Psoas muscle (tissue), 8 donors: ENCODE measurements around the gene ABCA7. TPM values are rescaled to one million over a fixed set of nuclear protein-coding genes. Genes with fewer than 3 reads are reported as not detected.

Source experiments
- ATAC-seq, 4 donors: fragments of 200-7000 bp; cut with Tn5 transposase; one replicate each; pipeline ENCODE4 v1.9.1; 2020; ENCODE audit warnings: moderate library complexity in 3 of 4, mild to moderate bottlenecking in 2 of 4
- DNase-seq, 2 donors: peaks; one replicate each; pipeline ENCODE4 v3.0.0-alpha.2; 2020
- H3K27ac ChIP-seq: fragments of 200-600 bp; one replicate; pipeline ENCODE4 v1.8.0; 2022
- H3K27me3 ChIP-seq, 3 donors: fragments of 200-600 bp in 1 of 3; one replicate each; pipeline versions ENCODE4 v1.6.1 to v1.8.0; 2013 to 2022; ENCODE audit warnings: low read length in 2 of 3, mild to moderate bottlenecking in 2 of 3, moderate library complexity in 1 of 3; ENCODE audit not compliant: insufficient read depth in 3 of 3
- H3K36me3 ChIP-seq, 2 donors: fragments of 200-600 bp in 1 of 2; one replicate each; pipeline versions ENCODE4 v1.6.1 to v1.8.0; 2013 to 2022; ENCODE audit warnings: low read depth in 1 of 2, mild to moderate bottlenecking in 1 of 2, moderate library complexity in 1 of 2; ENCODE audit not compliant: insufficient read depth in 1 of 2
- H3K4me1 ChIP-seq: fragments of 200-600 bp; one replicate; pipeline ENCODE4 v1.8.0; 2022
- H3K4me3 ChIP-seq: fragments of 200-600 bp; one replicate; pipeline ENCODE4 v1.8.0; 2022; ENCODE audit warnings: mild to moderate bottlenecking
- H3K9me3 ChIP-seq: fragments of 200-600 bp; one replicate; pipeline ENCODE4 v1.8.0; 2022
- CTCF ChIP-seq: fragments of 200-600 bp; IDR thresholded peaks from one replicate; pipeline ENCODE4 v1.8.0; 2022; ENCODE audit warnings: antibody characterized with exemption
- WGBS, 3 donors: extraction: QIAGEN DNeasy Blood & Tissue Kit; methylation state at CpG; one replicate each; pipeline versions ENCODE4 v1.1.6 to v1.1.7; 2013; 5-methylcytosine and 5-hydroxymethylcytosine counted together
- intact Hi-C, 2 donors: fragments of 100-400 bp; cut with DNase I; formaldehyde crosslinking; loops; one replicate each; pipeline versions ENCODE4 v1.11.0 to v1.14.2; 2022
- polyA plus RNA-seq, 3 donors: library from polyadenylated mRNA; stranded (reverse); fragments of 200-250 nt; gene quantifications; one replicate each; pipeline ENCODE4 v1.2.3, GENCODE V29; 2013
- total RNA-seq, 4 donors: library from RNA; stranded (reverse); fragmentation: NEBNext Ultra II Directional in 2 of 4; extraction: Animal tissue kit (Norgen Biotek cat#: 25700) in 2 of 4; gene quantifications; one replicate each; pipeline versions ENCODE4 v1.2.1 to v1.2.4, GENCODE V29; 2021 to 2023
- donor health status: healthy with polysubstance abuse.
- donor health status: DM: no; HTN: no; CAD: no; lungs with moderate emphysema.
- donor health status: Bipolar disorder and iron deficiency.
- donor health status: healthy.
- donor health status: DM: yes; HTN: yes; CAD: no.
- donor health status: DM: no; HTN: no; CAD: no.
- donor health status: DM: no; HTN: no; CAD: no.
- donor health status: DM: yes; HTN: yes; CAD: no.

ABCA7 gene
- total and polyA plus RNA-seq, 7 donors, result 2.6 to 19.5 (median 10.1) TPM

GRCh38 chr19:1055886-1056620, 16.1 kb downstream of the ABCA7 start:
- TF ChIP-seq CTCF, result no peak
- peak in 1 of 2 donors; percentile 48 for DNase-seq
- peak in 1 of 4 donors; percentile 22 for ATAC-seq
- 96 to 98% (median 97%) methylated on average over 18 to 20 of the region's 20 CpGs for WGBS, 3 donors
- Histone ChIP-seq H3K9me3 (peaks cover 33% of the 10 kb centered on the region), H3K27ac (no peak overlapping the region), H3K27me3 (no peaks in the 10 kb centered on the region), H3K4me3 (no peak overlapping the region), H3K4me1 (no peaks in the 10 kb centered on the region), H3K36me3 (peaks cover 0 to 53% of the 10 kb centered on the region in 2 donors)
- intact Hi-C loops, result no loop called here

GRCh38 chr19:1057176-1057855, 17.4 kb downstream of the ABCA7 start:
- H3K27ac ChIP-seq, result no peak overlapping the region
- peaks cover 0 to 53% of the 10 kb centered on the region in 2 donors for H3K36me3 ChIP-seq
- no peak for DNase-seq
- no peak overlapping the region for H3K4me3 ChIP-seq
- no peak for TF ChIP-seq CTCF
- no peaks in the 10 kb centered on the region for H3K4me1 ChIP-seq
- H3K27me3 ChIP-seq, result no peaks in the 10 kb centered on the region
- no peak for ATAC-seq
- intact Hi-C loops, result no loop called here
- 47 to 51% (median 49%) methylated on average over 3 of the region's 3 CpGs for WGBS, 3 donors
- peaks cover 33% of the 10 kb centered on the region for H3K9me3 ChIP-seq

- TF ChIP-seq CTCF, result no peak
- WGBS, 3 donors, result 93 to 99% (median 98%) methylated on average over 5 of the region's 5 CpGs
- no peaks in the 10 kb centered on the region for H3K27me3 ChIP-seq
- no peak overlapping the region for H3K4me3 ChIP-seq
- H3K4me1 ChIP-seq, result no peaks in the 10 kb centered on the region
- H3K36me3 ChIP-seq, result peaks cover 0 to 53% of the 10 kb centered on the region in 2 donors
- H3K27ac ChIP-seq, result no peak overlapping the region
- no peak for DNase-seq
- intact Hi-C loops, result no loop called here
- H3K9me3 ChIP-seq, result peaks cover 33% of the 10 kb centered on the region
- no peak for ATAC-seq
These were observed 18.2 kb downstream of the ABCA7 start for GRCh38 chr19:1058112-1058511.

GRCh38 chr19:1060689-1061088, 20.8 kb downstream of the ABCA7 start:
- H3K4me3 ChIP-seq, result no peak overlapping the region
- peaks cover 11% of the 10 kb centered on the region for H3K4me1 ChIP-seq
- peaks cover 0 to 36% of the 10 kb centered on the region in 2 donors for H3K36me3 ChIP-seq
- no peak for ATAC-seq
- 85 to 87% (median 87%) methylated on average over 5 of the region's 5 CpGs for WGBS, 3 donors
- no peak for TF ChIP-seq CTCF
- no peak overlapping the region for H3K27ac ChIP-seq
- intact Hi-C loops, result no loop called here
- H3K27me3 ChIP-seq, result peaks cover 0 to 12% (median 1%) of the 10 kb centered on the region in 3 donors
- DNase-seq, result no peak
- H3K9me3 ChIP-seq, result peaks cover 33% of the 10 kb centered on the region
